Fibroblast of lung (primary cell): ENCODE results near the gene OSGEPL1. TPM values are rescaled to one million over a fixed set of nuclear protein-coding genes. Genes with fewer than 3 reads are reported as not detected.
"Not testable (repeated sequence)": the region's sequence is repeated elsewhere in the genome, so short reads cannot be mapped to it uniquely, and the experiment has no call there.

Experiments
- DNase-seq, 2 donors: peaks; one replicate each; pipeline versions ENCODE4 v3.0.0 to v3.0.0-alpha.2; 2010; ENCODE audit warnings: low read depth in 2 of 2
- H2AFZ ChIP-seq: 2 replicates; pipeline ENCODE4 v1.5.1; 2012; ENCODE audit warnings: low read length, control low read depth, inconsistent platforms
- H3K27ac ChIP-seq: 2 replicates; pipeline ENCODE4 v1.5.1; 2011; ENCODE audit warnings: low read length, control low read depth; ENCODE audit not compliant: insufficient read depth
- H3K27me3 ChIP-seq: 2 replicates; pipeline ENCODE4 v1.5.1; 2011; ENCODE audit warnings: mild to moderate bottlenecking, low read length; ENCODE audit not compliant: control insufficient read depth, insufficient read depth
- H3K36me3 ChIP-seq: 2 replicates; pipeline ENCODE4 v1.5.1; 2011; ENCODE audit warnings: low read length; ENCODE audit not compliant: control insufficient read depth, insufficient read depth
- H3K4me1 ChIP-seq: 2 replicates; pipeline ENCODE4 v1.5.1; 2011; ENCODE audit warnings: low read length; ENCODE audit not compliant: control insufficient read depth, insufficient read depth; ENCODE audit errors: extremely low read depth
- H3K4me2 ChIP-seq: 2 replicates; pipeline ENCODE4 v1.5.1; 2011; ENCODE audit warnings: low read length, control low read depth; ENCODE audit not compliant: insufficient read depth; ENCODE audit errors: extremely low read depth
- H3K4me3 ChIP-seq, 4 experiments: fragments of 200-600 bp in 1 of 4; sonication (generic) in 1 of 4; replicated peaks in 1 of 4; 2 replicates each; pipeline ENCODE4 v1.5.1; 2011 to 2016; ENCODE audit warnings: low read length in 4 of 4, low read depth in 3 of 4, mild to moderate bottlenecking in 3 of 4, control low read depth in 2 of 4, inconsistent platforms in 1 of 4, mixed read lengths in 1 of 4; ENCODE audit not compliant: insufficient read depth in 1 of 4; ENCODE audit errors: control extremely low read depth in 1 of 4
- H3K79me2 ChIP-seq: 2 replicates; pipeline ENCODE4 v1.5.1; 2012; ENCODE audit warnings: mild to moderate bottlenecking, low read length, inconsistent platforms; ENCODE audit not compliant: control insufficient read depth, insufficient read depth
- H3K9ac ChIP-seq: 2 replicates; pipeline ENCODE4 v1.5.1; 2011; ENCODE audit warnings: mild to moderate bottlenecking, low read length, control low read depth; ENCODE audit not compliant: insufficient read depth
- H3K9me3 ChIP-seq: 2 replicates; pipeline ENCODE4 v1.5.1; 2012; ENCODE audit warnings: low read depth, low read length; ENCODE audit not compliant: control insufficient read depth, insufficient read depth
- H4K20me1 ChIP-seq: 2 replicates; pipeline ENCODE4 v1.5.1; 2011; ENCODE audit warnings: low read length; ENCODE audit not compliant: control insufficient read depth, insufficient read depth; ENCODE audit errors: extremely low read depth
- EZH2 ChIP-seq: IDR thresholded peaks from 2 replicates; pipeline ENCODE4 v1.5.1; 2012; ENCODE audit warnings: low read length, control low read depth, mild to moderate bottlenecking; ENCODE audit errors: missing control alignments
- polyA plus RNA-seq, 2 donors: library from polyadenylated mRNA; depleted of rRNA in 1 of 2; stranded (reverse) in 1 of 2; unstranded in 1 of 2; fragments of >200 nt; gene quantifications; 2 replicates each; pipeline ENCODE4 v1.2.1, GENCODE V29; 2011 to 2012; ENCODE audit warnings: missing spikeins in 1 of 2
- total RNA-seq: library from RNA; depleted of rRNA; stranded (reverse); fragments of >200 nt; gene quantifications from 2 replicates; pipeline ENCODE4 v1.2.1, GENCODE V29; 2014
- TF ChIP-seq, protein P1 (sequence below), 2 donors: IDR thresholded peaks in 1 of 2; conservative IDR thresholded peaks in 1 of 2; 1 replicate in 1 of 2; 2 replicates in 1 of 2; pipeline ENCODE4 v1.5.1; 2011 to 2012; ENCODE audit warnings: low read length in 2 of 2, control low read depth in 1 of 2, inconsistent platforms in 1 of 2, low read depth in 1 of 2, mild to moderate bottlenecking in 1 of 2

The OSGEPL1 gene
- total and polyA plus RNA-seq, 2 donors (not counting 1 experiment from before 2014, with no cell fraction given): 6.7 to 6.9 TPM

DNA sequence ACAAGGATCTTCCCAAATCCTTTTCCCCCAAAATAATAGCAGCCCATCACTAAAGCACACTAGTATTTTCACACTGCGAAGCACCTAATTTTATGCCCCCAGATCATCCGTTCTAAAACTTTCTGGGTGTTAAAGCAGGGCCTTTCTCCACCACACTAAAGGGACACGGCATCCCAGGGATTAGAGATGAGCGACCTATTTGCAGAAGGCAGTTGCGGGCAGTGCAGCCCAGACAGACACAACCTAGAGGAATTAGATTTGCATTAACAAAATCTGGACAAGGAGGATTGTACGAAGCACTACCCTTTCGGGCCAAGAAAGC, 402 bp downstream of the OSGEPL1 start:
- Histone ChIP-seq H2AFZ (peak overlapping the region; percentile 85), H3K9ac (peak overlapping the region; percentile 11), H3K4me3 (peak overlapping the region; percentile 80 to 93 (median 88)), H3K4me2 (peak overlapping the region; percentile 94), H3K4me1 (peaks cover 7% of the 10 kb centered on the region), H3K9me3 (no peaks in the 10 kb centered on the region), H3K36me3 (peaks cover 2% of the 10 kb centered on the region), H3K27ac (peak overlapping the region; percentile 75), H3K27me3 (no peaks in the 10 kb centered on the region), H4K20me1 (no peaks in the 10 kb centered on the region), H3K79me2 (no peaks in the 10 kb centered on the region)
- TF ChIP-seq, protein P1, sequence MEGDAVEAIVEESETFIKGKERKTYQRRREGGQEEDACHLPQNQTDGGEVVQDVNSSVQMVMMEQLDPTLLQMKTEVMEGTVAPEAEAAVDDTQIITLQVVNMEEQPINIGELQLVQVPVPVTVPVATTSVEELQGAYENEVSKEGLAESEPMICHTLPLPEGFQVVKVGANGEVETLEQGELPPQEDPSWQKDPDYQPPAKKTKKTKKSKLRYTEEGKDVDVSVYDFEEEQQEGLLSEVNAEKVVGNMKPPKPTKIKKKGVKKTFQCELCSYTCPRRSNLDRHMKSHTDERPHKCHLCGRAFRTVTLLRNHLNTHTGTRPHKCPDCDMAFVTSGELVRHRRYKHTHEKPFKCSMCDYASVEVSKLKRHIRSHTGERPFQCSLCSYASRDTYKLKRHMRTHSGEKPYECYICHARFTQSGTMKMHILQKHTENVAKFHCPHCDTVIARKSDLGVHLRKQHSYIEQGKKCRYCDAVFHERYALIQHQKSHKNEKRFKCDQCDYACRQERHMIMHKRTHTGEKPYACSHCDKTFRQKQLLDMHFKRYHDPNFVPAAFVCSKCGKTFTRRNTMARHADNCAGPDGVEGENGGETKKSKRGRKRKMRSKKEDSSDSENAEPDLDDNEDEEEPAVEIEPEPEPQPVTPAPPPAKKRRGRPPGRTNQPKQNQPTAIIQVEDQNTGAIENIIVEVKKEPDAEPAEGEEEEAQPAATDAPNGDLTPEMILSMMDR (conservative IDR thresholded peaks at IDR 0.05 in 1 of 2, IDR thresholded peaks at IDR 0.05 in 1 of 2; ENCODE audit: low read depth in 1 of 2, low read length in 2 of 2): no peak
- TF ChIP-seq EZH2: no peak
- no peak for DNase-seq

DNA sequence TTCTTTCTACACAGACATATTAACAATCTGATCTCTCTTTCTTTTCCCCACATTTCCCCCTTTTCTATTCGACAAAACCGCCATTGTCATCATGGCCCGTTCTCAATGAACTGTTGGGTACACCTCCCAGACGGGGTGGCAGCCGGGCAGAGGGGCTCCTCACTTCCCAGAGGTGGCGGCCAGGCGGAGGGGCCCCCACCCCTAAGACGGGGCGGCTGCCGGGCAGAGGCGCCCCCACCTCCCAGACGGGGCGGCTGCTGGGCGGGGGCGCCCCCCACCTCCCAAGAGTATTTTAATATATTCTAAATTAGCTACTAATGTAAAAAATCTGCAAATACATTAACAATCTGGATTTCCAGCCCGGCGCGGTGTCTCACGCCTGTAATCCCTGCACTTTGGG, 2.4 kb downstream of the OSGEPL1 start:
- H3K79me2 ChIP-seq, H3K27me3 ChIP-seq, H3K4me2 ChIP-seq, H3K9ac ChIP-seq, H3K9me3 ChIP-seq, H4K20me1 ChIP-seq, DNase-seq, H3K36me3 ChIP-seq, H2AFZ ChIP-seq, H3K27ac ChIP-seq, H3K4me3 ChIP-seq, H3K4me1 ChIP-seq: not testable (repeated sequence)

GRCh38 chr2:189756311-189756952, 6.2 kb downstream of the OSGEPL1 start:
- Histone ChIP-seq H3K9me3 (no peaks in the 10 kb centered on the region), H4K20me1 (no peaks in the 10 kb centered on the region), H3K36me3 (no peaks in the 10 kb centered on the region), H3K4me3 (no peak overlapping the region), H3K79me2 (no peaks in the 10 kb centered on the region), H3K27me3 (no peaks in the 10 kb centered on the region), H2AFZ (no peak overlapping the region), H3K4me1 (no peaks in the 10 kb centered on the region), H3K9ac (no peak overlapping the region), H3K27ac (no peak overlapping the region), H3K4me2 (no peak overlapping the region)
- TF ChIP-seq EZH2: no peak
- TF ChIP-seq, protein P1 (conservative IDR thresholded peaks at IDR 0.05 in 1 of 2, IDR thresholded peaks at IDR 0.05 in 1 of 2; ENCODE audit: low read depth in 1 of 2, low read length in 2 of 2): no peak
- no peak for DNase-seq
